Activated B cell treated with CpG ODN at 0.5 μM for 24 hours (primary cell): ENCODE data around the gene SLC6A3. TPM values are rescaled to one million over a fixed set of nuclear protein-coding genes. Genes with fewer than 3 reads are reported as not detected.

Experiments used
- ATAC-seq: fragments of 200-7000 bp; cut with Tn5 transposase; one replicate; pipeline ENCODE4 v1.10.0; 2021; ENCODE audit warnings: low read depth, mild to moderate bottlenecking, moderate library complexity
- CTCF ChIA-PET: fragments of 350-600 bp; sonication (Branson Sonifier 250); formaldehyde crosslinking; loops from one replicate; lab custom pipeline; 2021; ENCODE audit warnings: antibody characterized with exemption; lab: Charles Lee
- POLR2A ChIA-PET: fragments of 350-600 bp; sonication (Branson Sonifier 250); formaldehyde crosslinking; loops from one replicate; lab custom pipeline; 2021; ENCODE audit warnings: antibody characterized with exemption; lab: Charles Lee
- DNase-seq: peaks from one replicate; pipeline ENCODE4 v3.0.0; 2022
- H3K27ac Mint-ChIP-seq: one replicate; pipeline ENCODE4 v1.8.0; 2020; ENCODE audit warnings: mixed read lengths
- H3K27me3 Mint-ChIP-seq: one replicate; pipeline ENCODE4 v1.8.0; 2021; ENCODE audit warnings: mixed read lengths
- H3K36me3 Mint-ChIP-seq: one replicate; pipeline ENCODE4 v1.8.0; 2021; ENCODE audit warnings: low read depth, mixed read lengths
- H3K4me1 Mint-ChIP-seq: one replicate; pipeline ENCODE4 v1.8.0; 2021; ENCODE audit warnings: mixed read lengths
- H3K4me3 Mint-ChIP-seq: one replicate; pipeline ENCODE4 v1.8.0; 2020; ENCODE audit warnings: mild to moderate bottlenecking, mixed read lengths
- H3K9me3 Mint-ChIP-seq: one replicate; pipeline ENCODE4 v1.8.0; 2020; ENCODE audit warnings: mixed read lengths
- CTCF ChIP-seq: fragments of 200-600 bp; IDR thresholded peaks from one replicate; pipeline ENCODE4 v1.8.0; 2022; ENCODE audit warnings: antibody characterized with exemption, mild to moderate bottlenecking
- intact Hi-C: fragments of 100-400 bp; cut with micrococcal nuclease; formaldehyde crosslinking; loops from one replicate; pipeline ENCODE4 v1.15.1; 2024
- total RNA-seq: library from RNA; stranded (reverse); gene quantifications from 2 replicates; pipeline ENCODE4 v1.2.3, GENCODE V29; 2022

The SLC6A3 gene
- total RNA-seq, 1 donor from 2014 or later: 2.0 TPM

- Mint-ChIP-seq H3K27me3 (peaks cover 20% of the 10 kb centered on the region), H3K9me3 (no peaks in the 10 kb centered on the region), H3K4me3 (no peak overlapping the region), H3K36me3 (no peaks in the 10 kb centered on the region), H3K4me1 (peaks cover 2% of the 10 kb centered on the region), H3K27ac (no peak overlapping the region)
- intact Hi-C loops: no loop called here
- TF ChIP-seq CTCF: no peak
- ChIA-PET POLR2A (no interaction called here), CTCF (no interaction called here)
- no peak for DNase-seq
- ATAC-seq: no peak
These were observed 38.3 kb downstream of the SLC6A3 start for GRCh38 chr5:1406681-1407640.

GRCh38 chr5:1405539-1406530 is 39.4 kb downstream of the SLC6A3 start:
- Mint-ChIP-seq H3K27me3 (peaks cover 20% of the 10 kb centered on the region), H3K9me3 (no peaks in the 10 kb centered on the region), H3K4me1 (no peaks in the 10 kb centered on the region), H3K27ac (no peak overlapping the region), H3K4me3 (no peak overlapping the region), H3K36me3 (no peaks in the 10 kb centered on the region)
- ATAC-seq: no peak
- DNase-seq: no peak
- CTCF ChIA-PET: no interaction called here
- POLR2A ChIA-PET: interaction anchor here (1.1 kb wide), 1 partner anchor 93 kb away, joined by 3 read pairs; no protein-coding TSS in a partner anchor
- intact Hi-C loops: no loop called here
- no peak for TF ChIP-seq CTCF

GRCh38 chr5:1405121-1405520 is 40.1 kb downstream of the SLC6A3 start:
- Mint-ChIP-seq H3K27ac (no peak overlapping the region), H3K36me3 (no peaks in the 10 kb centered on the region), H3K27me3 (peaks cover 17% of the 10 kb centered on the region), H3K4me1 (no peaks in the 10 kb centered on the region), H3K4me3 (no peak overlapping the region), H3K9me3 (no peaks in the 10 kb centered on the region)
- no peak for DNase-seq
- intact Hi-C loops: no loop called here
- ChIA-PET CTCF (no interaction called here), POLR2A (interaction anchor here (1.1 kb wide), 1 partner anchor 94 kb away, joined by 3 read pairs; no protein-coding TSS in a partner anchor)
- TF ChIP-seq CTCF: no peak
- no peak for ATAC-seq

- H3K4me3 Mint-ChIP-seq: no peak overlapping the region
- POLR2A ChIA-PET: interaction anchor here (0.5 kb wide), 1 partner anchor 369 kb away, joined by 3 read pairs; no protein-coding TSS in a partner anchor
- ATAC-seq: no peak
- H3K9me3 Mint-ChIP-seq: no peaks in the 10 kb centered on the region
- H3K27ac Mint-ChIP-seq: no peak overlapping the region
- H3K36me3 Mint-ChIP-seq: no peaks in the 10 kb centered on the region
- peaks cover 13% of the 10 kb centered on the region for H3K27me3 Mint-ChIP-seq
- intact Hi-C loops: no loop called here
- H3K4me1 Mint-ChIP-seq: no peaks in the 10 kb centered on the region
- no peak for DNase-seq
- CTCF ChIA-PET: no interaction called here
- TF ChIP-seq CTCF: no peak
These were observed 41.2 kb downstream of the SLC6A3 start for GRCh38 chr5:1404062-1404461.
